GM18861 (cell line): ENCODE data around the gene TGFBR3.
"Not testable (repeated sequence)": the region's sequence is repeated elsewhere in the genome, so short reads cannot be mapped to it uniquely, and the experiment has no call there.

Experiments used
- ATAC-seq: cut with Tn5 transposase; IDR thresholded peaks from one replicate; pipeline ENCODE4 v1.9.1; 2021; ENCODE audit not compliant: unreplicated experiment

TGFBR3 gene

DNA sequence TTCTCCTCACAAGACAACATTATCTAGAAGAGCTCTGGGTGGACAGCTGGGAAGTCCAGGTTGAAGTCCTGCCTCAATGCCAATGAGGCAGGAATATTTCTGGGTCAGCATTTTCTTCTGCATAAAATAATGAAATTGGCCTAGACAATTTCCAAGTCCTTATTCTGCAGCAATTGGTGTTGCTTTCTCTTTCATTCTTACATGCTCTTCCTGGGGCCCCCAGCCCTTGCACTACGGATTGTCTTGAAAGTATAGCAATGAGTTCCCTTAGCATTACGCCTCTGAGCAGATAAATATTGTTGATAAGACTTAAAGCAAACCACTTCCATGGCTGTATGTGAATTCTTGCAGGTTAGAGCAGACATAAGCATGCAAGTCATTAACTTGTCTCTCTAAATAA lies 188.5 kb downstream of the TGFBR3 start:
- ATAC-seq: peak; percentile 94

DNA sequence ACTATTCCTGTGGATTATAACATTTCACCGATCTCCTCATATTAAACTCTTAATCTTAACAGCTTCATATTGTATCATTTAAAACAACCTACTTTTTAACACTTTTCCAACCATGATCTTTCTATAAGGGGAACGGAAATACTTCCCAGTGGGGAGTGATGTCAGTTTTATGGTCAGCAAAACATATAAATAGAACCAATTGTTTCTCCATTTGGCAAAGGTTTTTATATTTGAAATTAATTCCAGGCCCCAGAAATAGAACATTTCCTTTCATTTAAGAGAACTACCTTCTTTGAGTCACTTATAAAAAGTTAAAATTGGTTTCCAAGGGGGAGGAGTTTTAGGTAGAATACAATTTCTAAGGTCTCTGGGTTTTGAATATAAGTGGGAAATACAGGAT lies 189.6 kb downstream of the TGFBR3 start:
- ATAC-seq: no peak

DNA sequence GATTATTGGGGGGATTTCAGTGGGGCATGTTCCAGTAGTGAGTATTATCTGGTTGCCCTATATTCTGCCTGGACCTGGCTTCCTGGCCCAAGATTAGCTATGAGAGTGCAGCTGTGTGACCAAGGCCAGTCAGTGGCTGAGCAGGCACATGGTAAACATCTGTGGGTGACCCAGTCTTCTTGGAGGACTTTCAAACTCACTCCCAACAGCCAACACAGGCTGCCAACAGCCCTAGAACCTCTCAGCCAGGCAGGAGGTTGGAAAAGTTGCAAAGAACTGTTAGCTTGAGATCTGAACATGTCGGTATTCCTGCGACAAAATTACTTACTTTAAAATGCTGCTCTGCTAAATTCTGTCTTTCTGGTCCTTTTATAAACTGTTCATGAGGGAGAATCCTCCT lies 192.4 kb downstream of the TGFBR3 start:
- ATAC-seq: no peak

- ATAC-seq: no peak
These were observed 194.4 kb downstream of the TGFBR3 start for GRCh38 chr1:91691525-91691924.

DNA sequence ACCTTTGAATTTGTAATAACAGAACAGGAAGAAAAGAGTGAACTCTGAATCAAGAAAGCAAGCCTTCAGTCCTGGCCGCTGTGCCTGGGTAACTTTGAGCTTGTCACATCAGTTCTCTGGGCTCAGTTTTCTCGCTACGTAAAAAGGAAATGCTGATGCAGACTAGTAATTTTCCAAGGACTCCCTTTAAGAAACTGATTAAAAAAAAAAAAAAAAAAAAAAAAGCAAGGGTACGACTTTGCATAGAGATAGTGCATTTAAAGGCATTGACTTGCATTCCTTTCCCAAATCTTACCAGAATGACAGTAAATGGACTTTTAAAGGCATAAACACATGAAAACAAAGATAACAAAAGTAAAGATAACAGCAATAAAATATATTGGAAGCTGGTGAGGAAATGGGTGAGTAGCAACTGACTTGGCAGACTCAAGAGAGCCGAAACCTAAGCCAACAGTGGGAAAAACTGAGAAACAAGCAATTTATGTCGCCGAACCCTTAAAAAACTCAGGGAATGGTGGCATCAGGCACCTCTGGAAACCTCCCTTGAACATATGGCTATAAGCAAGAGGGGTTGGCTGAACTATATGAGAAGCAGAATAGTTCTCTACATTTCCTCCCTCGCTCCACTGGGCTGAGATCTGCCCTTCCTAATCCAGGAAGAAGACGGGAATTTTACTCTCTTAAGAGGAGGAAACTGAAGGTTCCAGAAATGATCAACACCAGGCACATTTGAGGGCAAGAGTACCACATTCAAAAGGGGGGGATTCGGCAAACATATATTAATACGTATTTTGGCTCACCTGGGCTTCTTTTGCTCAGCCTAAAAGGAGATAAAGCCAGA lies 196.1 kb downstream of the TGFBR3 start:
- no peak for ATAC-seq

DNA sequence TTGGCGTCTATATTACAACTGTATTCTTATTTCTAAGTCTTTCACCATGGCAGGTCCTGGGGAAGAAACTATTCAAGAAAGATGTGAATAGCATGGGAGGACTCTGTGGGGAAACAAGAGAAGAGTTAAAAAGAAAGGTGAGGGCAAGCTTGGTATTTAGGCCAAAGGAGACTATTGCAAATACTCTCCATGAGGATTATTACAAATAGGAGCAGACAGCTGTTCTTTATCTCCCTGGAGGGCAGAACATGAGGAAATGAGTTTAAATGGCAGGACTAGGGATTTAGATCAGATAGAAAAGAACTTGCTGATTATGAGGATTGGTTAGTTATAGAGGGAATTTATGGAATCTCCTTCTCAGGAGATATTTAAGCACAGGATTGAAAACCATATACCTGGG lies 198.5 kb downstream of the TGFBR3 start:
- ATAC-seq: no peak

- no peak for ATAC-seq
These were observed 200.0 kb downstream of the TGFBR3 start for GRCh38 chr1:91685994-91686393.

DNA sequence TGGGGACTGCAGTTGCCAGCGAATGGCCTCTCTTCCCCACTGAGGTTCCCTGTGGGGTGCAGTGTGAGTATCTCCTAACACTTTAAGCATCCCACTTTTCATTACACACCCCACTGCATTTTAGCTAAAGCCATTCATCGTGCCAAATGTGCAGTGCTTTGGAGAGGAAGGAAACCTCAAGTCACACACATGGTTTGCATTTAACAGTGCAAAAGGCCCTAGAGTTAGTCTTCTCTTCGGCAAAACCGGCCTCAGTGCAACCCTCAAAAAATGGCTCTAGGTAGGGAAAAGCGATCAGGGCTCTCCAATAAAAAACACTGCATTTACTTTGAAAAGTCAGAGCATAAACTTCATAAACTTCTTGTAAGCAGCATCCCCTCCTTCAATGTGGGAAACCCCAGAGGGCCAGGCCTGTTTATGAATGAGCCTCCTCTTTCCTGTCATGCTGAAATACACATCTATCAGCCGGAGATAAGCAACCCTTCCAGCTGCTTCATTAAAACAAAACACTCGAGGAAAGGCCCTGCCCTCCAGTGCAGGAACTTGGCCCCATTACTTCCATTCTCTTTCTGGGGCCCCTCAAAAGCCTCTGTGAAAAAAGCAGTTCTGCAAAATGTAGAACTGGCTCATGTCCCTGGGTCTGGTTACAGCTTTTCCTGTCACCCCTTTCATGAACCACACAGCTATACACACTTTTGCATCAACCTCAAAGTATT lies 201.3 kb downstream of the TGFBR3 start:
- no peak for ATAC-seq

- no peak for ATAC-seq
These were observed 202.4 kb downstream of the TGFBR3 start for GRCh38 chr1:91683598-91683951.

DNA sequence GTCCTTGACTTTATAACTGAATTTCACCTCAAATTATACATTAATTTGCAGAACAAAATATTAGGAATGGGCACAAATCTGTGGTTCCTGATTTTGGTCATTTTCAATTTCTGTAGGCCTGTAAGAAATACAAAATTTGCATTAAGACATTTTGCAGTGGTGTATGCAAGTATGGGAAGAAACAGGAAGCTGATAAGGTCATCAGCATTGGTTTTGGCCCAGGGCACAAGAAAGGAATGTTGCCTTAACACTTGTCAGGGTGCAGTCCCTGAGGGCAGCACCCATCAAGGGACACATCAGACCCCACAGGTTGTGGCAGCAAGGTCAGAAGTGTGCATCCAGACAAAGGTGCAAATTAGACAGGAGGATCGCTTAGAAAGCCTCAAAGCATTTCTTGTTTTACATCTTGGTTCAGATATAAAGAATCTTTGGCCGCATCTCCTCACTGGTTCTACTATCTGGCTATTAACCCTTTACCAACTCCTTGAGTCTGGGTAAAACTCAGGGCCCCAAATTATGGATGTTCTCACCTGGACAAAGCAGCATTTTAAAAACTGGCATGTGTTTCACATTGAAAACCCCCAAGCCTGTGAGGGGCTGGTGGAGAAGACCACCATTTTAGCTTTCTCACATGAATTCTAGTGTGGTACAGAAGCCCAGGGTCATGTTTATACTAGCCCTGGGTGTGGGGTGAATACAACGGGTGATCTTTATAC lies 202.9 kb downstream of the TGFBR3 start:
- ATAC-seq: no peak

DNA sequence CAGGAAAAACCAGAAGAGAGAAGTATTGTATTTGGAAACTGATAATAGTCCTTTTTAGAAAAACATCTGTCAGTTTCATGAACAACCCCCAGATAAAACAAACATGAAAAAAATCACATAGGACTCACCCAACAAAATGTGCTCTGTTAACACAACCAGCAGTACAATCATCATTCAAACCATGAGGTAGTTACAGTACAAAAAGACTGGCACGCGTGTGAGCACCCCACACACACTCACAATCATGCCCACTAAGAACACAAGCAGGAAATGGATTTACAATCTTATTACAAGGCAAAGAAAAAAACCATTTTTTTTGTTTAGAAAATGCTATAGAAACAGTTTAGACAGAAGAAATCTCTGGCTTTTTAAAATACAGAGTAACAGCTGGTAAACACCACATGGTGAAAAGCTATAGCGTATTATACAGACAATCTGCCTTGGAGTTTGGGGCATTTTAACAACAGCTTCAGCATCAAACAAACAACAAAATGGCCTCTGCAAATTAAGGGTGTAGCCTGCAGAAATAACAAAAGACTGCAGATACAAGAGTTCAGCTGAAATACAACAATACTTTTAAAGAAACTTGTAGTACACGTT lies 205.3 kb downstream of the TGFBR3 start:
- no peak for ATAC-seq

- ATAC-seq: no peak
These were observed 206.5 kb downstream of the TGFBR3 start for GRCh38 chr1:91679446-91679845.

GRCh38 chr1:91676030-91676429 lies 209.9 kb downstream of the TGFBR3 start:
- ATAC-seq: no peak

- ATAC-seq: no peak
These were observed 211.8 kb downstream of the TGFBR3 start for GRCh38 chr1:91674107-91674506.

GRCh38 chr1:91673613-91674012 lies 212.3 kb downstream of the TGFBR3 start:
- no peak for ATAC-seq

DNA sequence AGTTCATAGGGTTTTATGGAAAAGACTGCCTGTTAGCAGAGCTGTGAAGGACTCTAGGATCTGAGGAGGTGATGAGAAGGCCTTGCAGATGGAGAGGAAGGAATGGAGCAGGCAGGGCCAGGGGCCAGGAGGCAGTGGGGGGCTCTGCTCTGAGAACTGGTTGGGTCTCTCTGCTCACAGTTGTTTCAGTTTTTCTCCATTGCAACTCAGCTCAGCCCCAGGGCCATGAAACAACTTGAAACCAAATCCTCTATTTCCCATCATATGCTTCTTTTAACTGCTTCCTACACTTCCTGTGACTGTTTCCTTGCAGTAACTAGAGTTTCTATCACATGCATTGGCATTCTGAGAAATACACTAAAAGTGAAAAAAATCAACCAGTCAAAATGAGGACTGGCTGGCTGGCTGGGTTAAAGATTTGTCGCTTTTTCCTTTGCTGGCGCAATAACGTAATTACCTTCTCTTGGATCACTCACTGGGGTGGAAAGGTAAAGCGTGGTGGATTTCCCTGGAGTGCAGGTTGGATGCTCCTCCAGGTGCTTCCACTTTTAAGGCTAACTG lies 213.3 kb downstream of the TGFBR3 start:
- ATAC-seq: no peak

- ATAC-seq: no peak
These were observed 215.2 kb downstream of the TGFBR3 start for GRCh38 chr1:91670781-91671180.

DNA sequence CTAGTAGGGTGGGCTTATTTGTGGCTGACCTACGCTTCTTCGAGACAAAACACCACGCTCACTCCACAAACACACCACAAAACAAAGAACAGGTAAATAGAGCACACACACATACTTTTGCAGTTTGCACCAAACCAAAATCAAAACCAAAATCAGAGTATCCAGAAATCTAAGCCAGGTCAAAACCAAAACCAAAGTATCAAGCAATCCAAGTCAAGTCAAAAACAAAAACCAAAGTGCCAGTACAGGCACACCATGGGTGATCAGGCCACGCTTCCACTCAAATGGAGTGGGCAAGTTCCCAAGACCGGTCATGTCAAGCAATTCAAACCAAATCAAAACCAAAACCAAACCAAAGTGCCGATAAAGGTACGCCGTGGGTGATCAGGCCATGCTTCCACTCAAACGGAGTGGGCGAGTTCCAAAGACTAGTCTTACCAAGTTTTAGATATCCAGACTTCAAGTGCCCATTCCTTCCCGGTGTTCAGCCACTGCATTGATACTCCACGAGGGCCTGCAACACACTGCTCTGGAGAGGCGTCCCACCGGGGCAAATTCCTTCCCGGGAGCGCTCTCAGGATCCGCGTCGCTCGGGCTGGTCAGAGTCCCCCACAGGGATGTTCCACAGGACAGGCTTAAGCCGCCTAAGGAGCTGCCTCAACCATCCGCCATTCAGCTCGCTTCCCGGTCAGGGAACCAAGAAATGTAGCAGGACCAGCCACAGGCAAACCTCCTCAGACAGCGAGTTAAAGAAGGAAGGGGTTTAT lies 216.2 kb downstream of the TGFBR3 start:
- no peak for ATAC-seq

DNA sequence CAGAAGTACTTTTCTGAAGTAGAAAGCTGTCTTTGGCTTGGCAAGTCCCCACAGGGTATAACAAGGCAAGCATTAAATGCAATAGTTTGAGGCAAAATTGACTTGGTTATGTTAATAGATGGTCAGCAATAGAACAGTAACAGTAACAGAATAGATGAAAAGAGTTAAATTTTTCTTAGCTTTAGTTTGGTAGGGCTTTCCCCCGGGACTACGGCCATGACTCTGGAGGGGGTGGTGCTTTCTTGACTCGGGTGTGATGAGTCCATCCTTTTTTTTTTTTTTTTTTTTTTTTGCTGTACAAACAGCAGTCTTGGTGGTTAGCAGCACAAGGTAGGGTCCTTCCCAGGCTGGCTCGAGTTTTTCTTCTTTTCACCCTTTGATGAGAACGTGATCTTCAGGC lies 219.3 kb downstream of the TGFBR3 start:
- not testable (repeated sequence) for ATAC-seq

GRCh38 chr1:91661121-91661520 lies 224.8 kb downstream of the TGFBR3 start:
- no peak for ATAC-seq
